Measurements from ENCODE around the gene CCDC112. TPM values are rescaled to one million over a fixed set of nuclear protein-coding genes. Genes with fewer than 3 reads are reported as not detected.
A peak's percentile ranks its signal among the peaks of the same experiment; 100 is the strongest.

The CCDC112 gene
- total and polyA plus RNA-seq, 9 of the 15 experiments (the other 6 are each of a cell fraction or from before 2014, with no cell fraction given), result 3.3 to 15.3 (median 7.4) TPM

DNA sequence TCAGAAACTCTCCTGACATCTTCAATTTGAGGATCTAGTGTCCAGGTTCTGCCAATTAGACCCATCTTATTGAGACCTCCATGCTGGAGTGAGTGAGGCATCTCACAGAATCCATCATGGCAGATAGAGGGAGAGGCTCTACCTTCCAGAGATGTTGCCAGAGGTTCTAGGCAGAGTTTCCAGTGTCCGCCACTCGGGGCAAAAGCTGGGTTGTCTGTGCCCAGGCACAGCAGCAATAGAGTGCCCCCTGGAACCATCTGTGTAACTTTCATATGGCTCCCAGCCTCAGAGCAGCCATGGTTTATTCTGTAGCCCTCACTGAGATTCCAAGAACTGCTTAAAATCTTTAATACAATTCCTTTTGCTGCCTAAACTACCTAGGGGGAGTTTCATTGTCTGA, 16.6 kb upstream of the CCDC112 start (continued):
- TF ChIP-seq PHB2 (IDR thresholded peaks at IDR 0.05; ENCODE audit: low read depth), result no peak
- TF ChIP-seq, protein P1, sequence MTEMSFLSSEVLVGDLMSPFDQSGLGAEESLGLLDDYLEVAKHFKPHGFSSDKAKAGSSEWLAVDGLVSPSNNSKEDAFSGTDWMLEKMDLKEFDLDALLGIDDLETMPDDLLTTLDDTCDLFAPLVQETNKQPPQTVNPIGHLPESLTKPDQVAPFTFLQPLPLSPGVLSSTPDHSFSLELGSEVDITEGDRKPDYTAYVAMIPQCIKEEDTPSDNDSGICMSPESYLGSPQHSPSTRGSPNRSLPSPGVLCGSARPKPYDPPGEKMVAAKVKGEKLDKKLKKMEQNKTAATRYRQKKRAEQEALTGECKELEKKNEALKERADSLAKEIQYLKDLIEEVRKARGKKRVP (CRISPR knock-in tag; IDR thresholded peaks at IDR 0.05), result no peak
- TF ChIP-seq FOXJ2 (tag; IDR thresholded peaks at IDR 0.05), result no peak
- no peak for TF ChIP-seq TAL1 (IDR thresholded peaks at IDR 0.05)
- no peak for TF ChIP-seq TAF9B (IDR thresholded peaks at IDR 0.05; ENCODE audit: partially characterized antibody)
- TF ChIP-seq FOXA1 (IDR thresholded peaks at IDR 0.05; ENCODE audit: borderline replicate concordance), result no peak
- TF ChIP-seq ELF4 (CRISPR knock-in tag; IDR thresholded peaks at IDR 0.05), result no peak

- FAIRE-seq (peak; percentile 65), DNase-seq (ENCODE audit: extremely low read depth in 1 of 4, low spot score in 3 of 4) (peak in 3 of 4 experiments; percentile 12 to 49 (median 15)), ATAC-seq (peak; percentile 70)
- CTCF ChIA-PET (ENCODE audit: low intra/inter-chr PET ratio), result interaction anchor here (1.0 to 3.2 kb wide), 6 partner anchors 262 to 758 kb away, joined by 3 to 31 read pairs (median 6); no protein-coding TSS in a partner anchor
- Histone ChIP-seq H3K4me1 (replicated peaks in 1 of 2; ENCODE audit: control insufficient read depth in 2 of 2, insufficient read depth in 2 of 2, low read length in 2 of 2) (no peaks in the 10 kb centered on the region), H4K20me1 (replicated peaks; ENCODE audit: control insufficient read depth, insufficient read depth, low read length) (no peaks in the 10 kb centered on the region), H3K79me2 (ENCODE audit: control insufficient read depth, insufficient read depth, low read length) (no peaks in the 10 kb centered on the region), H2AFZ (ENCODE audit: low read depth, low read length) (no peak overlapping the region), H3K27ac (ENCODE audit: extremely low read depth, low read depth, low read length) (no peak overlapping the region), H3K9me1 (ENCODE audit: control insufficient read depth, insufficient read depth, low read length) (no peaks in the 10 kb centered on the region), H3K9ac (ENCODE audit: insufficient read depth in 1 of 2, low read depth in 2 of 2, low read length in 2 of 2) (no peak overlapping the region), H3K4me2 (ENCODE audit: insufficient read depth, low read length) (no peak overlapping the region), H3K36me3 (ENCODE audit: control insufficient read depth, insufficient read depth, low read length) (no peaks in the 10 kb centered on the region), H3K9me3 (replicated peaks; ENCODE audit: control insufficient read depth, insufficient read depth, low read depth, low read length) (no peaks in the 10 kb centered on the region), H3K27me3 (ENCODE audit: control insufficient read depth in 2 of 2, insufficient read depth in 2 of 2, low read length in 2 of 2) (no peaks in the 10 kb centered on the region), H3K4me3 (no peak overlapping the region)
- in situ Hi-C loops (cut with MboI) (loop anchor here (5.0 kb wide), 1 partner anchor 267 kb away; no protein-coding TSS in a partner anchor), intact Hi-C loops (cut with micrococcal nuclease) (loop anchor here (1.0 to 10.0 kb wide), 5 partner anchors 213 to 757 kb away; partner anchors contain the start of genes AP3S1 and ATG12)
- 9% methylated on average over 1 of the region's 1 CpG for WGBS (ENCODE audit: insufficient coverage, low coverage, missing lambda C conversion rate)
- POLR2A ChIA-PET, result no interaction called here
- no TSS peak for BruUV-seq (replicated peaks)
- TF ChIP-seq SNRNP70 (optimal IDR thresholded peaks at IDR 0.05; ENCODE audit: low read depth, low read length) (no peak), CTCF (IDR thresholded peaks at IDR 0.05 in 2 of 3, conservative IDR thresholded peaks at IDR 0.05 in 1 of 3; ENCODE audit: insufficient read depth in 2 of 3, low read depth in 1 of 3, low read length in 3 of 3) (peak in 1 of 3 experiments; percentile 70; a peak in 3 of 6 replicates), RAD21 (CRISPR knock-in tag; conservative IDR thresholded peaks at IDR 0.05 in 1 of 2, IDR thresholded peaks at IDR 0.05 in 1 of 2) (peak; percentile 87 to 91), ZBED1 (IDR thresholded peaks at IDR 0.05) (no peak)
Observed at GRCh38 chr5:115309751-115310370, 13.4 kb upstream of the CCDC112 start.

All from K562 (cell line).